ENCODE data around the gene GRIK2. TPM values are rescaled to one million over a fixed set of nuclear protein-coding genes. Genes with fewer than 3 reads are reported as not detected.

Gene GRIK2
- total and polyA plus RNA-seq, 2 donors (not counting 3 experiments of a cell fraction or from before 2014, with no cell fraction given) = not detected

- H3K4me3 ChIP-seq (replicated peaks in 1 of 3; ENCODE audit: insufficient read depth in 1 of 3, low read depth in 1 of 3, low read length in 3 of 3) = no peak overlapping the region
- no peak for FAIRE-seq
- no peaks in the 10 kb centered on the region for H3K4me1 ChIP-seq (ENCODE audit: control insufficient read depth, extremely low read depth, insufficient read depth, low read length)
- ChIA-PET CTCF (interaction anchor here (1.2 kb wide), 1 partner anchor 50 kb away, joined by 3 read pairs; no protein-coding TSS in a partner anchor), POLR2A (no interaction called here)
- dilution Hi-C loops (cut with MboI; ENCODE audit: extremely low pct_ligation_motif_present, low sequenced_read_pairs) (no loop called here), intact Hi-C loops (cut with micrococcal nuclease) (no loop called here)
- no peak overlapping the region for H3K27ac ChIP-seq (ENCODE audit: insufficient read depth, low read depth, low read length)
- H3K79me2 ChIP-seq (ENCODE audit: control insufficient read depth, insufficient read depth, low read length) = no peaks in the 10 kb centered on the region
- TF ChIP-seq POLR2AphosphoS5 (IDR thresholded peaks at IDR 0.05; ENCODE audit: insufficient read depth, low read depth, low read length) (no peak), GATA2 (IDR thresholded peaks at IDR 0.05; ENCODE audit: insufficient read depth, insufficient read length, low read depth, low read length) (no peak), MYC (IDR thresholded peaks at IDR 0.05; ENCODE audit: low read depth, low read length) (no peak), EZH2 (IDR thresholded peaks at IDR 0.05; ENCODE audit: borderline replicate concordance, low read depth, low read length, severe bottlenecking) (no peak), MAX (IDR thresholded peaks at IDR 0.05; ENCODE audit: insufficient read depth, insufficient read length) (no peak), POLR2A (IDR thresholded peaks at IDR 0.05; ENCODE audit: low read depth, low read length) (no peak)
- no peaks in the 10 kb centered on the region for H3K27me3 ChIP-seq (ENCODE audit: control insufficient read depth in 2 of 2, insufficient read depth in 2 of 2, low read length in 2 of 2)
- no peak overlapping the region for H2AFZ ChIP-seq (ENCODE audit: low read depth, low read length)
- H4K20me1 ChIP-seq (replicated peaks; ENCODE audit: control insufficient read depth, extremely low read depth, insufficient read depth, low read length) = no peaks in the 10 kb centered on the region
- no peaks in the 10 kb centered on the region for H3K9me1 ChIP-seq (replicated peaks; ENCODE audit: control insufficient read depth, extremely low read depth, insufficient read depth, low read length)
- H3K9ac ChIP-seq (replicated peaks; ENCODE audit: extremely low read depth, insufficient read depth, low read length) = no peak overlapping the region
- no peak for DNase-seq (ENCODE audit: low read depth, low spot score)
- no TSS peak for BruUV-seq (replicated peaks)
- no peak overlapping the region for H3K4me2 ChIP-seq (ENCODE audit: insufficient read depth, low read length)
- no peaks in the 10 kb centered on the region for H3K36me3 ChIP-seq (ENCODE audit: control insufficient read depth in 2 of 2, extremely low read depth in 1 of 2, insufficient read depth in 2 of 2, low read length in 2 of 2)
- H3K9me3 ChIP-seq (replicated peaks; ENCODE audit: control insufficient read depth, insufficient read depth, low read length) = no peaks in the 10 kb centered on the region
Observed at GRCh38 chr6:101816716-101817115, 423.2 kb downstream of the GRIK2 start.

GRCh38 chr6:101818051-101818450 is 424.5 kb downstream of the GRIK2 start:
- TF ChIP-seq POLR2AphosphoS5 (IDR thresholded peaks at IDR 0.05; ENCODE audit: insufficient read depth, low read depth, low read length) (no peak), MAX (IDR thresholded peaks at IDR 0.05; ENCODE audit: insufficient read depth, insufficient read length) (no peak), FOS (IDR thresholded peaks at IDR 0.05; ENCODE audit: borderline replicate concordance, insufficient read depth, low read length) (no peak), POLR2A (IDR thresholded peaks at IDR 0.05; ENCODE audit: low read depth, low read length) (no peak), MYC (IDR thresholded peaks at IDR 0.05; ENCODE audit: low read depth, low read length) (no peak), GATA2 (IDR thresholded peaks at IDR 0.05; ENCODE audit: insufficient read depth, insufficient read length, low read depth, low read length) (no peak), CTCF (IDR thresholded peaks at IDR 0.05; ENCODE audit: extremely low read depth in 1 of 2, insufficient read depth in 1 of 2, low read depth in 1 of 2, low read length in 2 of 2) (no peak), EZH2 (IDR thresholded peaks at IDR 0.05; ENCODE audit: borderline replicate concordance, low read depth, low read length, severe bottlenecking) (no peak), JUN (IDR thresholded peaks at IDR 0.05; ENCODE audit: borderline replicate concordance, insufficient read depth, insufficient read length, low read depth) (no peak)
- no peaks in the 10 kb centered on the region for H3K27me3 ChIP-seq (ENCODE audit: control insufficient read depth in 2 of 2, insufficient read depth in 2 of 2, low read length in 2 of 2)
- no peaks in the 10 kb centered on the region for H3K9me3 ChIP-seq (replicated peaks; ENCODE audit: control insufficient read depth, insufficient read depth, low read length)
- intact Hi-C loops (cut with micrococcal nuclease) (no loop called here), dilution Hi-C loops (cut with MboI; ENCODE audit: extremely low pct_ligation_motif_present, low sequenced_read_pairs) (no loop called here)
- no peaks in the 10 kb centered on the region for H4K20me1 ChIP-seq (replicated peaks; ENCODE audit: control insufficient read depth, extremely low read depth, insufficient read depth, low read length)
- H3K9ac ChIP-seq (replicated peaks; ENCODE audit: extremely low read depth, insufficient read depth, low read length) = no peak overlapping the region
- FAIRE-seq = no peak
- no peaks in the 10 kb centered on the region for H3K9me1 ChIP-seq (replicated peaks; ENCODE audit: control insufficient read depth, extremely low read depth, insufficient read depth, low read length)
- no TSS peak for BruUV-seq (replicated peaks)
- ChIA-PET CTCF (no interaction called here), POLR2A (no interaction called here)
- H3K4me3 ChIP-seq (replicated peaks in 1 of 3; ENCODE audit: insufficient read depth in 1 of 3, low read depth in 1 of 3, low read length in 3 of 3) = no peak overlapping the region
- DNase-seq (ENCODE audit: low read depth, low spot score) = no peak
- no peak overlapping the region for H3K27ac ChIP-seq (ENCODE audit: insufficient read depth, low read depth, low read length)
- no peak overlapping the region for H2AFZ ChIP-seq (ENCODE audit: low read depth, low read length)
- no peaks in the 10 kb centered on the region for H3K4me1 ChIP-seq (ENCODE audit: control insufficient read depth, extremely low read depth, insufficient read depth, low read length)
- no peak overlapping the region for H3K4me2 ChIP-seq (ENCODE audit: insufficient read depth, low read length)
- H3K36me3 ChIP-seq (ENCODE audit: control insufficient read depth in 2 of 2, extremely low read depth in 1 of 2, insufficient read depth in 2 of 2, low read length in 2 of 2) = no peaks in the 10 kb centered on the region
- no peaks in the 10 kb centered on the region for H3K79me2 ChIP-seq (ENCODE audit: control insufficient read depth, insufficient read depth, low read length)

Measured in endothelial cell of umbilical vein (primary cell).